ENCODE measurements around the gene PCSK6. TPM values are rescaled to one million over a fixed set of nuclear protein-coding genes. Genes with fewer than 3 reads are reported as not detected.

Gene PCSK6
- total RNA-seq, 1 donor from 2014 or later: 5.4 TPM

DNA sequence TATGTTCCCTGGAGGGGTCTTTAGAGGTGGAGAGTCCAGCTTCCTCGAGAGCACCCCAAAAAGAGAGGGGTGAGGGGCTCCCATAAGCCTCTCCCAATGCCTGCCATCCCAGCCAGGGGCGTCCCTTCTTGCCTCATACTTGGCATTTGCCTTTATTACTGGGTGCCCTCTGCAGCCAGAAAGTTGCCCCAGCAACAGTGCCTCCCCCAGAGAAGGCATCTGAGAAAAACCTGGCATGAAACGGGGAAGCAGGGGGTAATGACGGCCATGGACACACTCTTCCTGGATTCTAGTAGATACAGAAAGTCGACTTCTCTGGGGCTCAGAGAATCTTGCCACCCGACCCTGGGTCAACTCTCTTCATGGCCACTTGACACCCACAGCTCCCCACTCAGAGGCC, 90.1 kb downstream of the PCSK6 start:
- DNase-seq (ENCODE audit: low read depth, low spot score): no peak
- no peaks in the 10 kb centered on the region for H3K27me3 Mint-ChIP-seq (ENCODE audit: low read depth)
- H3K4me3 Mint-ChIP-seq: no peak overlapping the region
- no peak overlapping the region for H3K27ac Mint-ChIP-seq (ENCODE audit: unreplicated experiment)
- TF ChIP-seq, protein P1, sequence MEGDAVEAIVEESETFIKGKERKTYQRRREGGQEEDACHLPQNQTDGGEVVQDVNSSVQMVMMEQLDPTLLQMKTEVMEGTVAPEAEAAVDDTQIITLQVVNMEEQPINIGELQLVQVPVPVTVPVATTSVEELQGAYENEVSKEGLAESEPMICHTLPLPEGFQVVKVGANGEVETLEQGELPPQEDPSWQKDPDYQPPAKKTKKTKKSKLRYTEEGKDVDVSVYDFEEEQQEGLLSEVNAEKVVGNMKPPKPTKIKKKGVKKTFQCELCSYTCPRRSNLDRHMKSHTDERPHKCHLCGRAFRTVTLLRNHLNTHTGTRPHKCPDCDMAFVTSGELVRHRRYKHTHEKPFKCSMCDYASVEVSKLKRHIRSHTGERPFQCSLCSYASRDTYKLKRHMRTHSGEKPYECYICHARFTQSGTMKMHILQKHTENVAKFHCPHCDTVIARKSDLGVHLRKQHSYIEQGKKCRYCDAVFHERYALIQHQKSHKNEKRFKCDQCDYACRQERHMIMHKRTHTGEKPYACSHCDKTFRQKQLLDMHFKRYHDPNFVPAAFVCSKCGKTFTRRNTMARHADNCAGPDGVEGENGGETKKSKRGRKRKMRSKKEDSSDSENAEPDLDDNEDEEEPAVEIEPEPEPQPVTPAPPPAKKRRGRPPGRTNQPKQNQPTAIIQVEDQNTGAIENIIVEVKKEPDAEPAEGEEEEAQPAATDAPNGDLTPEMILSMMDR (conservative IDR thresholded peaks at IDR 0.05): no peak
- H3K36me3 Mint-ChIP-seq (ENCODE audit: low read depth): no peaks in the 10 kb centered on the region
- no peaks in the 10 kb centered on the region for H3K4me1 Mint-ChIP-seq
- H3K9me3 Mint-ChIP-seq: no peaks in the 10 kb centered on the region

DNA sequence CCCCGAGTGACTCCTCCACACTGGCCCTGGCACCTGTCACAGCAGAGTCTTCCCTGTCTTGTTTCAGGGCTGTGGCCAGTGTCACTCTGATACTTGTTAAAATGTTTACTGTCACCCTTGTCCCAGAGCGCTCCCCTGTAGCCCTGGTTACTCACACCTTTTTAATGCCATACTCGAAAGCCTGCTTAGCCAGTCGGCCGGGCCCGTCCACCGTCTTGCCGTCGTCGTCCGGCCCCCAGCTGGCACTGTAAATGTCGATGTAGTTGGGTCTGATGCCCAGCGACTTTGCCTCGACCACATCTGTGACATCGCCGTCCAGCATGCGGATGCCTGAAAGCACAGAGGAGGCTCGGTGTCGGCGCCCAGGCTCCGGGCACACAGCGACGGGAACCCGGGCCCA, 91.3 kb downstream of the PCSK6 start:
- TF ChIP-seq, protein P1 (conservative IDR thresholded peaks at IDR 0.05): no peak
- Mint-ChIP-seq H3K4me1 (no peaks in the 10 kb centered on the region), H3K27ac (ENCODE audit: unreplicated experiment) (no peak overlapping the region), H3K4me3 (no peak overlapping the region), H3K36me3 (ENCODE audit: low read depth) (no peaks in the 10 kb centered on the region), H3K27me3 (ENCODE audit: low read depth) (no peaks in the 10 kb centered on the region), H3K9me3 (no peaks in the 10 kb centered on the region)
- no peak for DNase-seq (ENCODE audit: low read depth, low spot score)

DNA sequence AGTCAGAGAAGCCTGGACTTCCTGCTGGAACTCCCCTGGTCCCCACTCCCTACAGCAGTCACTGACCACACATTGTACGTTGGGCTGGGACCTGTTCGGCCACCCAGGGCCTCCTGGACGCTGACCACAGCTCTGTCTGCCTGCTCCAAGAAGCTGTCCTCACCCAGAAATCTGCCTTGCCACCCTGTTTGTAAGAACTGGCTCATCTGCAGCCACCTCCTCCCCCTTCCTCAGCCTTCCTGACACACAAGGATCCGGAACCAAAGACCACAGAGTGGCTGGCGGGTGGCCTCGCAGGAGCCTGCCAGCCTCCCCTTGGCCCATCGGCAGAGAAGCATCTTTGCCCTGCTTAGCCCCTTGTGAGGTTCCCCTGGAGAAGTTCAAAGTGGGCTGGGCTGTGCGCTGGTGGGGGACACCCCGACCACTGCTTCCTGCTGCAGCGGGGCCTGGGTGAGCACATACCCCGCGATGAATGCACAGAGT, 91.9 kb downstream of the PCSK6 start:
- H3K4me3 Mint-ChIP-seq: no peak overlapping the region
- no peaks in the 10 kb centered on the region for H3K36me3 Mint-ChIP-seq (ENCODE audit: low read depth)
- no peaks in the 10 kb centered on the region for H3K27me3 Mint-ChIP-seq (ENCODE audit: low read depth)
- TF ChIP-seq, protein P1 (conservative IDR thresholded peaks at IDR 0.05): no peak
- DNase-seq (ENCODE audit: low read depth, low spot score): no peak
- H3K9me3 Mint-ChIP-seq: no peaks in the 10 kb centered on the region
- H3K27ac Mint-ChIP-seq (ENCODE audit: unreplicated experiment): no peak overlapping the region
- no peaks in the 10 kb centered on the region for H3K4me1 Mint-ChIP-seq

DNA sequence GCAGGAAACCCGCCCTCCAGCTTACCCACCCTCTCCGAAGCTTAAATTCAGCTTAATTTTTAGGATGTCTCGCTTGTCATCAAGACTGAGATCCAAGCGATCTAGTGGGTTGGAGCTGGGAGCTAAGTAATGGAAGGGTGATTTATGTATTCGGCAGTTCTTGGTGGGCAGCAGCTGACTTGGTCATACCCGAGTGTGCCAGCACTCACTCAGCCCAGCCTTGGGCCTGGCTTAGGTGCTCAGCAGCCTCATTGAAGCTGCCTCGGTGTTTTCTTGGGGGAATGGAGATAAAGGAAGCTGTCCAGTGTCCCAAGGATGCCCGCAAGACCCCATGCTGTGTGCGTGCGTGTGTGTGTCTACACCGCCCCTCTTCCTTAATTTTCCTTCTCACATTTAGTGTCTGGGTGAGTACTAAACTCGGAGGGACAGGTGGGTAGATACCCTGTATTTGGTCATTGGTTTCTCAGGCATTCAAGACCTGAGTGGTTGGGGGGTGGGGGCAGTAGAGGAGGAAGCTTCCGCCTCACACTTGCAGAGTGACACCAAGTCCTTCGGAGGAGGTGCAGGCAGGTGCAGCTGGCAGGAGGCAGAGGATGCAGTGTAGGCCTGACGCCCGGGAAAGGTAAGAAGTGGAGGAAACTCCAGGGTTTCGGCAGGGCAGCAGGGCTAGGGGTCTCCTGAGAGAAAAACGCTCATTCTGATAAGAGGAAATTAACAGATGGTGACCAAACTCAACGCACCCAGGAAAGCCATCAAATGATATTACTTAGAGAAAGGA, 92.8 kb downstream of the PCSK6 start:
- TF ChIP-seq, protein P1 (conservative IDR thresholded peaks at IDR 0.05): no peak
- no peaks in the 10 kb centered on the region for H3K27me3 Mint-ChIP-seq (ENCODE audit: low read depth)
- peak overlapping the region; percentile 6 for H3K27ac Mint-ChIP-seq (ENCODE audit: unreplicated experiment)
- no peaks in the 10 kb centered on the region for H3K9me3 Mint-ChIP-seq
- H3K36me3 Mint-ChIP-seq (ENCODE audit: low read depth): no peaks in the 10 kb centered on the region
- no peak overlapping the region for H3K4me3 Mint-ChIP-seq
- no peak for DNase-seq (ENCODE audit: low read depth, low spot score)
- no peaks in the 10 kb centered on the region for H3K4me1 Mint-ChIP-seq

DNA sequence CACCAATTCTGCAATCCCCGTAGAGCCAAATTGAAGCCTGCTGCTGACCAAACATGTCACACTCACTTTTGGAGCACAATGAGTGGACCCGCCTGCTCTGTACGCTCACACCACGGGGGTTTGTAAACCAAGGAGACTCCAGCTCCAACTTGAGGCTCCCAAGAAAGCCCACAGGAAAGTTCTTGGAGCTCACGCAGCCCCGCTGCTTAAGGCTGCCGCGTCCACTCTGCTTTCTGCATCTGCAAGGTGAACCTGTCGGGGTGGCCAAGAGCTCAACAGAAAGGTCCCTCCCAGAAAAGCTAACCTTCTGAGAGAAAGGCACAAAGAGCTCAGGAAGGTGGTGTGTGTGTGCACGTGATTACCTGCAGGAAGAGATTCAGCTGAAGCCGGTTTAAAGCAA, 94.9 kb downstream of the PCSK6 start:
- no peaks in the 10 kb centered on the region for H3K4me1 Mint-ChIP-seq
- H3K27ac Mint-ChIP-seq (ENCODE audit: unreplicated experiment): no peak overlapping the region
- H3K27me3 Mint-ChIP-seq (ENCODE audit: low read depth): no peaks in the 10 kb centered on the region
- no peaks in the 10 kb centered on the region for H3K9me3 Mint-ChIP-seq
- H3K36me3 Mint-ChIP-seq (ENCODE audit: low read depth): no peaks in the 10 kb centered on the region
- TF ChIP-seq, protein P1 (conservative IDR thresholded peaks at IDR 0.05): no peak
- H3K4me3 Mint-ChIP-seq: no peak overlapping the region
- DNase-seq (ENCODE audit: low read depth, low spot score): no peak
